HepG2 (cell line): ENCODE data around the gene RGL3. TPM values are rescaled to one million over a fixed set of nuclear protein-coding genes. Genes with fewer than 3 reads are reported as not detected.

Experiments used
- FOSL1 ChIP-seq: sonication (generic); formaldehyde crosslinking; IDR thresholded peaks from 2 replicates; pipeline ENCODE4 v1.9.0; 2021; ENCODE audit warnings: missing genetic modification reagents, borderline replicate concordance
- FOXJ3 ChIP-seq: sonication (generic); formaldehyde crosslinking; IDR thresholded peaks from 2 replicates; pipeline ENCODE4 v1.4.0; 2020; ENCODE audit warnings: missing genetic modification reagents, mild to moderate bottlenecking, borderline replicate concordance
- FUBP1 ChIP-seq: sonication (generic); formaldehyde crosslinking; IDR thresholded peaks from 2 replicates; pipeline ENCODE4 v1.5.1; 2020; ENCODE audit warnings: missing genetic modification reagents, mild to moderate bottlenecking, borderline replicate concordance
- GLI4 ChIP-seq: sonication (generic); formaldehyde crosslinking; IDR thresholded peaks from 2 replicates; pipeline ENCODE4 v1.5.1; 2020; ENCODE audit warnings: missing genetic modification reagents, mild to moderate bottlenecking, moderate library complexity, borderline replicate concordance
- HNF1A ChIP-seq, 2 experiments: sonication (generic) in 1 of 2; formaldehyde crosslinking in 1 of 2; IDR thresholded peaks; 2 replicates each; pipeline versions ENCODE4 v1.4.0 to v1.6.1; 2016 to 2020; ENCODE audit warnings: borderline replicate concordance in 1 of 2, low read depth in 1 of 2, mild to moderate bottlenecking in 1 of 2, missing genetic modification reagents in 1 of 2
- KLF11 ChIP-seq: IDR thresholded peaks from 2 replicates; pipeline ENCODE4 v1.6.1; 2016; ENCODE audit warnings: missing compliant biosample characterization
- KLF6 ChIP-seq: IDR thresholded peaks from 2 replicates; pipeline ENCODE4 v1.8.0; 2016; ENCODE audit warnings: missing biosample characterization, missing genetic modification reagents
- PCBP1 ChIP-seq: fragments of 200-400 bp; formaldehyde crosslinking; IDR thresholded peaks from 2 replicates; pipeline ENCODE4 v1.6.1; 2017; ENCODE audit warnings: mild to moderate bottlenecking, low read depth, low read length, borderline replicate concordance
- XBP1 ChIP-seq: sonication (generic); formaldehyde crosslinking; IDR thresholded peaks from 2 replicates; pipeline ENCODE4 v1.5.0; 2020; ENCODE audit warnings: missing genetic modification reagents
- ZFP82 ChIP-seq: sonication (generic); formaldehyde crosslinking; IDR thresholded peaks from 2 replicates; pipeline ENCODE4 v1.5.1; 2020; ENCODE audit warnings: mild to moderate bottlenecking, missing genetic modification reagents, borderline replicate concordance
- ZNF232 ChIP-seq: sonication (generic); formaldehyde crosslinking; IDR thresholded peaks from 2 replicates; pipeline ENCODE4 v1.4.0; 2020; ENCODE audit warnings: missing genetic modification reagents, borderline replicate concordance
- ZNF263 ChIP-seq: sonication (generic); formaldehyde crosslinking; IDR thresholded peaks from 2 replicates; pipeline ENCODE4 v1.4.0; 2020; ENCODE audit warnings: missing genetic modification reagents
- ZNF33B ChIP-seq: sonication (generic); formaldehyde crosslinking; IDR thresholded peaks from 2 replicates; pipeline ENCODE4 v1.5.1; 2020; ENCODE audit warnings: mild to moderate bottlenecking, missing genetic modification reagents
- ZNF564 ChIP-seq: sonication (generic); formaldehyde crosslinking; IDR thresholded peaks from 2 replicates; pipeline ENCODE4 v1.8.1; 2023; ENCODE audit warnings: mild to moderate bottlenecking, missing genetic modification reagents
- ZNF652 ChIP-seq: IDR thresholded peaks from 2 replicates; pipeline ENCODE4 v1.6.1; 2016; ENCODE audit warnings: low read depth, borderline replicate concordance
- polyA plus RNA-seq, 8 experiments: library from polyadenylated mRNA; depleted of rRNA in 3 of 8; stranded (reverse) in 7 of 8; unstranded in 1 of 8; fragments of >200 nt; fragmentation: Illumina TruSeq in 4 of 8; extraction: Trizol in 4 of 8; gene quantifications; 2 replicates each; pipeline versions ENCODE4 v1.2.1 to v1.2.3, GENCODE V29; 2011 to 2016; ENCODE audit warnings: low read depth in 4 of 8, missing spikeins in 1 of 8, mixed read lengths in 1 of 8; ENCODE audit not compliant: insufficient read depth in 1 of 8
- total RNA-seq, 5 experiments: library from RNA; depleted of rRNA; stranded (reverse); fragments of >200 nt; fragmentation: Illumina TruSeq; extraction: Trizol; gene quantifications; 2 replicates each; pipeline ENCODE4 v1.2.3, GENCODE V29; 2016; ENCODE audit warnings: low read depth in 1 of 5
- TF ChIP-seq, protein P1 (sequence below): IDR thresholded peaks from 2 replicates; pipeline ENCODE4 v1.6.1; 2012; ENCODE audit warnings: inconsistent platforms
- TF ChIP-seq, protein P2 (sequence below): sonication (generic); formaldehyde crosslinking; IDR thresholded peaks from 2 replicates; pipeline ENCODE4 v1.9.0; 2021; ENCODE audit warnings: missing genetic modification reagents, mild to moderate bottlenecking, borderline replicate concordance
- TF ChIP-seq, protein P3 (sequence below): sonication (generic); formaldehyde crosslinking; IDR thresholded peaks from 2 replicates; pipeline ENCODE4 v1.5.0; 2020; ENCODE audit warnings: missing genetic modification reagents

Gene RGL3
- total and polyA plus RNA-seq, 2 of the 13 experiments (the other 11 are each of a cell fraction or from before 2014, with no cell fraction given) = 4.2 to 7.6 TPM

DNA sequence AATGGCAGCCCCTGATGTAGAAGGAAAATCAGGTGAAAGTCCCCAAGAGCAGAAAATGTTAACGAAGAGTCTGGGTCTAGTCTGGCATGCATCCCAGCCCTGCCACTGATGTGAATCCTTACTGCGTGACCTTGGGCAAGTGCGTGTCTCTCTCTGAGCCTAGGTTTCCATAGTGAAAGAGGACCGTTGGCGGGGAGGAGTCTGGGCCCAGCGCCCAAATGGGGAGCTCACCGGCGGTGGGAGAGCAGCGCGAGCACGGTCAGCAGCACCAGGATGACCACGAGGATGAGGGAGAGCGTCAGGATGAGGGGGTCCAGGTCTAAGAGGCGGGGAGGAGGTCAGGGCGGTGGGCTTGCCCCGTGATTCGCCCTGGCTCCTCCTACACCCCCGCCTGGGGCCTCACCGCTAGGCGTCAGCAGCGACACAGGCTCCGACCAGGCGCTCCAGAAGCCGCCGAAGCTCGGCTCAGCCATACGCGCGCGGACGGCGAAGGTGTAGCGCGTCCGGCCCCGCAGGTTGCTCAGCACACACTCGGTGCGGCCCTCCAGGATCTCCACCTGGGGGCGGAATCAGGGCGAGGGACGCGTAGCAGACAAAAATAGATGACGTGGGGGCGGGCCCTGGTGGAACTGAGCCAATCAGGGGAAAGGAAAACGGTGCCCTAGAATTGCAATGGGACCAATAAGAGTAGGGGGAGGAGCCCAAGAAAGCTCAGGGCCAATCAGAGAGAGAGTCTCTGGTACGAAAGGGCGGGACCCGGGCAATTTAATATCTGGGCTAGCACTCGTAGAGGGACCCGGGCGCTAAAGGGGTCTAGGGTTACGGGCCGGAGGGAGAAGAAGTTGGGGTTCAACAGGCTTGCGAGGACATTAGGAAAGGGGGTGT, 38.2 kb downstream of the RGL3 start (continued):
- TF ChIP-seq, protein P1, sequence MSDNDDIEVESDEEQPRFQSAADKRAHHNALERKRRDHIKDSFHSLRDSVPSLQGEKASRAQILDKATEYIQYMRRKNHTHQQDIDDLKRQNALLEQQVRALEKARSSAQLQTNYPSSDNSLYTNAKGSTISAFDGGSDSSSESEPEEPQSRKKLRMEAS = peak; percentile 89
- TF ChIP-seq KLF6 (CRISPR knock-in tag) = peak; percentile 57; the same call in 1 of the 2 replicates
- TF ChIP-seq ZNF652 = no peak
- TF ChIP-seq ZNF564 (CRISPR knock-in tag) = no peak
- TF ChIP-seq GLI4 (CRISPR knock-in tag) = no peak
- no peak for TF ChIP-seq FOXJ3 (CRISPR knock-in tag)
- TF ChIP-seq, protein P2, sequence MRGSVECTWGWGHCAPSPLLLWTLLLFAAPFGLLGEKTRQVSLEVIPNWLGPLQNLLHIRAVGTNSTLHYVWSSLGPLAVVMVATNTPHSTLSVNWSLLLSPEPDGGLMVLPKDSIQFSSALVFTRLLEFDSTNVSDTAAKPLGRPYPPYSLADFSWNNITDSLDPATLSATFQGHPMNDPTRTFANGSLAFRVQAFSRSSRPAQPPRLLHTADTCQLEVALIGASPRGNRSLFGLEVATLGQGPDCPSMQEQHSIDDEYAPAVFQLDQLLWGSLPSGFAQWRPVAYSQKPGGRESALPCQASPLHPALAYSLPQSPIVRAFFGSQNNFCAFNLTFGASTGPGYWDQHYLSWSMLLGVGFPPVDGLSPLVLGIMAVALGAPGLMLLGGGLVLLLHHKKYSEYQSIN = no peak
- no peak for TF ChIP-seq PCBP1
- TF ChIP-seq XBP1 (CRISPR knock-in tag) = no peak
- no peak for TF ChIP-seq HNF1A (IDR thresholded peaks at IDR 0.05; ENCODE audit: low read depth)
- TF ChIP-seq HNF1A (CRISPR knock-in tag; IDR thresholded peaks at IDR 0.05; ENCODE audit: borderline replicate concordance) = peak; percentile 50; the same call in 1 of the 2 replicates
- TF ChIP-seq, protein P3, sequence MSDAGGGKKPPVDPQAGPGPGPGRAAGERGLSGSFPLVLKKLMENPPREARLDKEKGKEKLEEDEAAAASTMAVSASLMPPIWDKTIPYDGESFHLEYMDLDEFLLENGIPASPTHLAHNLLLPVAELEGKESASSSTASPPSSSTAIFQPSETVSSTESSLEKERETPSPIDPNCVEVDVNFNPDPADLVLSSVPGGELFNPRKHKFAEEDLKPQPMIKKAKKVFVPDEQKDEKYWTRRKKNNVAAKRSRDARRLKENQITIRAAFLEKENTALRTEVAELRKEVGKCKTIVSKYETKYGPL (CRISPR knock-in tag) = no peak
- no peak for TF ChIP-seq FOSL1 (CRISPR knock-in tag)
- no peak for TF ChIP-seq ZFP82
- peak; percentile 98 for TF ChIP-seq ZNF263 (CRISPR knock-in tag)
- no peak for TF ChIP-seq FUBP1 (CRISPR knock-in tag)
- no peak for TF ChIP-seq ZNF232 (CRISPR knock-in tag)
- TF ChIP-seq ZNF33B = 0 out of 2 replicates have a peak, but pooled peaks have one; percentile 75
- TF ChIP-seq KLF11 (CRISPR knock-in tag) = peak; percentile 74; the same call in 1 of the 2 replicates
